Osteoblast (primary cell): ENCODE measurements around the gene UBE2V1. TPM values are rescaled to one million over a fixed set of nuclear protein-coding genes. Genes with fewer than 3 reads are reported as not detected.
"Not testable (repeated sequence)": the region's sequence is repeated elsewhere in the genome, so short reads cannot be mapped to it uniquely, and the experiment has no call there.

ENCODE experiments used
- DNase-seq: peaks from one replicate; pipeline ENCODE4 v3.0.0; 2011; ENCODE audit warnings: low spot score, mixed read lengths; ENCODE audit not compliant: insufficient read length; ENCODE audit errors: missing footprints
- H2AFZ ChIP-seq: 2 replicates; pipeline ENCODE4 v1.6.0; 2011; ENCODE audit warnings: mild to moderate bottlenecking, low read length
- H3K27ac ChIP-seq: 2 replicates; pipeline ENCODE4 v1.5.1; 2011; ENCODE audit warnings: mild to moderate bottlenecking, low read depth, low read length, moderate library complexity
- H3K27me3 ChIP-seq: 2 replicates; pipeline ENCODE4 v1.6.0; 2012; ENCODE audit warnings: mild to moderate bottlenecking, control low read depth, inconsistent platforms, low read length, moderate library complexity; ENCODE audit not compliant: insufficient read depth
- H3K36me3 ChIP-seq: 2 replicates; pipeline ENCODE4 v1.5.1; 2011; ENCODE audit warnings: mild to moderate bottlenecking, low read length, control low read depth, moderate library complexity; ENCODE audit not compliant: insufficient read depth
- H3K4me1 ChIP-seq: 2 replicates; pipeline ENCODE4 v1.5.1; 2011; ENCODE audit warnings: mild to moderate bottlenecking, low read length, control low read depth, moderate library complexity; ENCODE audit not compliant: insufficient read depth
- H3K4me2 ChIP-seq: 2 replicates; pipeline ENCODE4 v1.6.0; 2011; ENCODE audit warnings: mild to moderate bottlenecking, low read length; ENCODE audit not compliant: insufficient read depth
- H3K4me3 ChIP-seq: fragments of 200-600 bp; sonication (generic); 3 replicates; pipeline ENCODE4 v1.5.1; 2012; ENCODE audit warnings: mild to moderate bottlenecking, low read length, inconsistent platforms; ENCODE audit not compliant: insufficient read depth
- H3K79me2 ChIP-seq: 2 replicates; pipeline ENCODE4 v1.6.0; 2012; ENCODE audit warnings: mild to moderate bottlenecking, low read length, control low read depth, inconsistent platforms; ENCODE audit not compliant: insufficient read depth
- H3K9me3 ChIP-seq: 2 replicates; pipeline ENCODE4 v1.5.1; 2011; ENCODE audit warnings: low read depth, low read length, control low read depth
- H4K20me1 ChIP-seq: 2 replicates; pipeline ENCODE4 v1.6.0; 2012; ENCODE audit warnings: mild to moderate bottlenecking, low read length, control low read depth; ENCODE audit not compliant: insufficient read depth
- CTCF ChIP-seq: IDR thresholded peaks from 2 replicates; pipeline ENCODE4 v1.5.1; 2011; ENCODE audit warnings: mild to moderate bottlenecking, low read depth, low read length, moderate library complexity; ENCODE audit errors: extremely low read depth
- total RNA-seq: library from RNA; depleted of rRNA; stranded (reverse); fragments of >200 nt; gene quantifications from 2 replicates; pipeline ENCODE4 v1.2.3, GENCODE V29; 2012

The UBE2V1 gene
- total RNA-seq, 1 donor, result 90.8 TPM

DNA sequence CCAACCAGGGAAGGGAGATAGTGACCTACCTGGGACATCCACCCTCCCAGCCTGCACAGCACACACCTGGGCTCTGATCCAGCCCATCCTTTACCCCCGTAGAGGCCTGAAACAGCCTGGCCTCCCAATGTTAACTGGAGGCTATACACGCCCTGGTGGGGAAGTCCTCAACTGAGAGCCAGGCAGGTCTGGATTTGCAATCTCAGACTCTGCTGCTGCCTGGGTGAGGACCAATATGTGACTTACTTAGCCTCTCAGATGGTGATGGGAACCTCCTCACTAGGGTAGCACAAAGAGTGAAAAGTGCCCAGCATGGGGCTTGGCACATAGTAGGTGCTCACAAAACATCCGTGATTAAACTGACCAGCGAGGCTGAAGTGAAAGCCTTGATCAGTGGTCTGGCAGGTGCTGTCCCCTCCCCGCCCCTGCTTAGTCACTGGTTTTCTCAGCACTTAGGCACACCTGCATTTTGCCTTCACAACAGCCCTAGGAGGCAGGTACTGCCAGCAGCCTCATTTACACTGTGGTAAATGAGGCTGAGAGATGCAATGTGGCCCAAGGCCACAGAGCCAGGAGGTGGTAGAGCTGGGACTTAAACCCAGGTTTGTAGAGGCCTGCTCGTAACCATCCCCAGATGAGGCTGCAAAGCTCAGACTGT is 28.2 kb upstream of the UBE2V1 start:
- no peaks in the 10 kb centered on the region for H3K9me3 ChIP-seq
- H3K36me3 ChIP-seq, result peaks cover 43% of the 10 kb centered on the region
- H3K79me2 ChIP-seq, result peaks cover 83% of the 10 kb centered on the region
- H3K4me1 ChIP-seq, result peaks cover 52% of the 10 kb centered on the region
- no peak overlapping the region for H3K4me2 ChIP-seq
- no peak for TF ChIP-seq CTCF
- H3K27ac ChIP-seq, result peak overlapping the region; percentile 11
- H3K27me3 ChIP-seq, result no peaks in the 10 kb centered on the region
- H4K20me1 ChIP-seq, result peaks cover 13% of the 10 kb centered on the region
- no peak overlapping the region for H3K4me3 ChIP-seq
- H2AFZ ChIP-seq, result no peak overlapping the region
- no peak for DNase-seq

DNA sequence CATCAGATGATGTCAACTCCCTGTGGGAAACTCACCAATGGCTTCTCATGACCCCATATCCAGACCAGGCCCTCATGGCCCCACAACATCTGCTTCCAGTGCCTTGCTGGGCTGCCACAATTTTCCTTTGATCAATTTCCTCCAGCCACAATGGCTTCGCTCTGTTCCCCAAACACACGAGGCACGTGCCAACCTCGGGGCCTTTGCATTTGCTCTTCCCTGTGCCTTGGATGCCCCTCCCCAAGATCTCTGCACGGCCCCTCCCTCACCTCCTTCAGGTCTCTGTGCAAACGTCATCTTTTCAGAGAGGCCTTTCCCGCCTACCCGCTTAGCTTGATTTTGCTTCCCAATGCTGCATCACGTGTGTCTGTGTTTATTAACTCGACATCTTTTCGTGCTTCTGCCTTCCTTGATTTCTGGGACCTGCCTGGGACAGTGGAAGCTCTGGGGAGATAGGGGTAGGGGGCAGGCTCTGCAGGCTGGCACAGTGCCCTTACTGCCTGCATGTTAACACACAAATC is 27.4 kb upstream of the UBE2V1 start:
- H4K20me1 ChIP-seq, result peaks cover 11% of the 10 kb centered on the region
- H3K4me2 ChIP-seq, result no peak overlapping the region
- no peak overlapping the region for H2AFZ ChIP-seq
- DNase-seq, result no peak
- H3K79me2 ChIP-seq, result peaks cover 82% of the 10 kb centered on the region
- H3K27me3 ChIP-seq, result no peaks in the 10 kb centered on the region
- H3K27ac ChIP-seq, result no peak overlapping the region
- H3K36me3 ChIP-seq, result peaks cover 43% of the 10 kb centered on the region
- no peak overlapping the region for H3K4me3 ChIP-seq
- TF ChIP-seq CTCF, result no peak
- no peaks in the 10 kb centered on the region for H3K9me3 ChIP-seq
- peaks cover 45% of the 10 kb centered on the region for H3K4me1 ChIP-seq

- Histone ChIP-seq H3K4me1 (peaks cover 35% of the 10 kb centered on the region), H3K9me3 (no peaks in the 10 kb centered on the region), H3K79me2 (peaks cover 94% of the 10 kb centered on the region), H2AFZ (no peak overlapping the region), H3K27ac (peak overlapping the region; percentile 82), H3K27me3 (no peaks in the 10 kb centered on the region), H3K36me3 (peaks cover 51% of the 10 kb centered on the region), H3K4me3 (no peak overlapping the region), H3K4me2 (peak overlapping the region; percentile 9), H4K20me1 (peaks cover 17% of the 10 kb centered on the region)
- TF ChIP-seq CTCF, result peak; percentile 23
- DNase-seq, result no peak
Observed at GRCh38 chr20:50138479-50139393, 25.8 kb upstream of the UBE2V1 start.

GRCh38 chr20:50138120-50138478 is 25.1 kb upstream of the UBE2V1 start:
- no peak overlapping the region for H3K4me3 ChIP-seq
- H3K9me3 ChIP-seq, result no peaks in the 10 kb centered on the region
- DNase-seq, result peak; percentile 85
- peaks cover 49% of the 10 kb centered on the region for H3K36me3 ChIP-seq
- TF ChIP-seq CTCF, result no peak
- peaks cover 34% of the 10 kb centered on the region for H3K4me1 ChIP-seq
- H3K79me2 ChIP-seq, result peaks cover 95% of the 10 kb centered on the region
- H3K27me3 ChIP-seq, result no peaks in the 10 kb centered on the region
- H3K27ac ChIP-seq, result peak overlapping the region; percentile 82
- H4K20me1 ChIP-seq, result peaks cover 15% of the 10 kb centered on the region
- H3K4me2 ChIP-seq, result no peak overlapping the region
- H2AFZ ChIP-seq, result no peak overlapping the region

DNA sequence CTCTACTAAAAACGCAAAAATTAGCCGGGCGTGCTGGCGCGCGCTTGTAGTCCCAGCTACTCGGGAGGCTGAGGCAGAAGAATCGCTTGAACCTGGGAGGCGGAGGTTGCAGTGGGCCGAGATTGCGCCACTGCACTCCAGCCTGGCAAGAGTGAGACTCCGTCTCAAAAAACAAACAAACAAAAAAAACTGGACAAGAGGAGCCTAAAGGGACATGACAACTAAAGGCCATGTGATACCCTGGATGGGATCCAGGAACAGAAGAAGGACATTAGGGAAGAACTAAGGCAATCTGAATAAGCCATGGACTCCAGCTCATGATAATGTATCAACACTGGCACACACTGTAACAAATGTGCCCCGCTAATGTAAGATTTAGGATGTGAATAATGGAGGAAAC is 24.8 kb upstream of the UBE2V1 start:
- H4K20me1 ChIP-seq, result peaks cover 17% of the 10 kb centered on the region
- H3K27me3 ChIP-seq, H3K4me2 ChIP-seq, H3K4me3 ChIP-seq, DNase-seq, H2AFZ ChIP-seq, H3K9me3 ChIP-seq: not testable (repeated sequence)
- H3K27ac ChIP-seq, result peak overlapping the region; percentile 82
- peaks cover 95% of the 10 kb centered on the region for H3K79me2 ChIP-seq
- peaks cover 34% of the 10 kb centered on the region for H3K4me1 ChIP-seq
- peaks cover 48% of the 10 kb centered on the region for H3K36me3 ChIP-seq
